PC-3 (cell line): ENCODE data around the gene SEC23A. TPM values are rescaled to one million over a fixed set of nuclear protein-coding genes. Genes with fewer than 3 reads are reported as not detected.

ENCODE experiments used
- ATAC-seq: fragments of 200-7000 bp; cut with Tn5 transposase; 2 replicates; pipeline ENCODE4 v1.9.1; 2020; ENCODE audit warnings: mild to moderate bottlenecking, moderate library complexity
- BruUV-seq: library from RNA; stranded (reverse); fragments of 400-500 nt; replicated peaks from 2 replicates; lab custom pipeline; 2021; lab: Mats Ljungman, UMichigan
- CTCF ChIA-PET: fragments of 300-600 bp; sonication (Branson Sonifier 250); formaldehyde crosslinking; loops from one replicate; lab custom pipeline; 2022; ENCODE audit warnings: antibody characterized with exemption; lab: Charles Lee
- POLR2A ChIA-PET: fragments of 300-600 bp; sonication (Branson Sonifier 250); formaldehyde crosslinking; loops from one replicate; lab custom pipeline; 2022; ENCODE audit warnings: antibody characterized with exemption; ENCODE audit not compliant: unreplicated experiment; lab: Charles Lee
- DNase-seq: peaks from one replicate; pipeline ENCODE4 v3.0.0-alpha.2; 2015
- H2AFZ ChIP-seq: fragments of 300-600 bp; sonication (generic); 2 replicates; pipeline ENCODE4 v1.6.0; 2016; ENCODE audit warnings: antibody characterized with exemption, low read length
- H3F3A ChIP-seq: fragments of 300-600 bp; sonication (generic); one replicate; pipeline ENCODE4 v1.6.0; 2017; ENCODE audit warnings: antibody characterized with exemption, low read length, control low read depth, mild to moderate bottlenecking; ENCODE audit not compliant: unreplicated experiment
- H3K27ac ChIP-seq: fragments of 300-600 bp; sonication (generic); 2 replicates; pipeline ENCODE4 v1.5.1; 2016; ENCODE audit warnings: mild to moderate bottlenecking, low read length
- H3K27me3 ChIP-seq: fragments of 300-600 bp; sonication (generic); 2 replicates; pipeline ENCODE4 v1.6.1; 2016; ENCODE audit warnings: low read length, mixed read lengths
- H3K36me3 ChIP-seq: fragments of 300-600 bp; sonication (generic); 2 replicates; pipeline ENCODE4 v1.6.1; 2016; ENCODE audit warnings: low read depth, mixed run types, low read length, mixed read lengths
- H3K4me1 ChIP-seq: fragments of 300-600 bp; sonication (generic); 2 replicates; pipeline ENCODE4 v1.5.1; 2016; ENCODE audit warnings: low read length; ENCODE audit not compliant: insufficient read depth
- H3K4me2 ChIP-seq: fragments of 300-600 bp; sonication (generic); 2 replicates; pipeline ENCODE4 v1.6.0; 2016; ENCODE audit warnings: low read length
- H3K4me3 ChIP-seq: fragments of 300-600 bp; sonication (generic); 2 replicates; pipeline ENCODE4 v1.5.1; 2016; ENCODE audit warnings: mild to moderate bottlenecking, low read length, mixed read lengths
- H3K79me2 ChIP-seq: fragments of 300-600 bp; sonication (generic); 2 replicates; pipeline ENCODE4 v1.6.1; 2017; ENCODE audit warnings: low read length, mixed read lengths
- H3K9ac ChIP-seq: fragments of 300-600 bp; sonication (generic); 2 replicates; pipeline ENCODE4 v1.6.0; 2016; ENCODE audit warnings: mild to moderate bottlenecking, low read length
- H3K9me2 ChIP-seq: fragments of 300-600 bp; sonication (generic); replicated peaks from 2 replicates; pipeline ENCODE4 v1.6.1; 2016; ENCODE audit warnings: mixed run types, low read length, mixed read lengths
- H3K9me3 ChIP-seq: fragments of 300-600 bp; sonication (generic); 2 replicates; pipeline ENCODE4 v1.6.1; 2016; ENCODE audit warnings: low read length, mixed read lengths
- H4K20me1 ChIP-seq: fragments of 300-600 bp; sonication (generic); 2 replicates; pipeline ENCODE4 v1.6.1; 2016; ENCODE audit warnings: low read length, mixed read lengths
- EZH2 ChIP-seq: fragments of 300-600 bp; sonication (generic); IDR thresholded peaks from one replicate; pipeline ENCODE4 v1.6.1; 2017; ENCODE audit warnings: antibody characterized with exemption, mild to moderate bottlenecking, low read length; ENCODE audit not compliant: unreplicated experiment
- EZH2phosphoT487 ChIP-seq: fragments of 300-600 bp; sonication (generic); IDR thresholded peaks from 2 replicates; pipeline ENCODE4 v1.6.1; 2018; ENCODE audit warnings: mild to moderate bottlenecking, antibody characterized with exemption, low read length, borderline replicate concordance
- intact Hi-C: fragments of 100-400 bp; cut with micrococcal nuclease; formaldehyde crosslinking; loops from 2 replicates; pipeline ENCODE4 v1.9.0; 2023
- total RNA-seq: library from RNA; depleted of rRNA; stranded (reverse); fragments of >200 nt; gene quantifications from 2 replicates; pipeline ENCODE4 v1.2.3, GENCODE V29; 2014
- TF ChIP-seq, protein P1 (sequence below): fragments of 300-600 bp; sonication (generic); conservative IDR thresholded peaks from 2 replicates; pipeline ENCODE4 v1.5.1; 2017; ENCODE audit warnings: antibody characterized with exemption, low read depth, mild to moderate bottlenecking, low read length

The SEC23A gene
- total RNA-seq, 1 experiment from 2014 or later, result 67.0 TPM

DNA sequence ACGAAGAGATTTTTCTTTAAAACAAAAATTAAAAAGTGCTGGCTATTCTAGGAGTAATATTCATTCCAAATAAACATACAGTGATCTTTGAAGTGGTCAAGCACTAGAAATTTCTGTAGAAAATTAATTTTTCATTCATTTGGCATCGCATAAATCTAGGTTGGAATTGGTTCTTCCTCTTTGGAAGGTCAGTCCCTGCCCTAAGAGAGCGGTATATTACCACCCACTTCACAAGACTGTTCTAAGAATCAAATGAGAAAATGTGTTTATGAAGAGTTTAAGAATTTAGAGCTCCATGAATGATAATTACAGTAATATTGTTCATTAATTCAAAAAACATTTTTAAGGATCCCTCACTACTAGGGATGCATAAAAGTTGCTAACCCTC lies 10.6 kb upstream of the SEC23A start:
- Histone ChIP-seq H3K27me3 (no peaks in the 10 kb centered on the region), H3K4me2 (peak overlapping the region; percentile 97), H3K9me2 (no peaks in the 10 kb centered on the region), H2AFZ (peak overlapping the region; percentile 95), H3K27ac (peak overlapping the region; percentile 56), H4K20me1 (no peaks in the 10 kb centered on the region), H3F3A (no peaks in the 10 kb centered on the region), H3K79me2 (peaks cover 22% of the 10 kb centered on the region), H3K36me3 (peaks cover 3% of the 10 kb centered on the region; the same call in 1 of the 2 replicates), H3K4me3 (peak overlapping the region; percentile 90), H3K4me1 (peaks cover 15% of the 10 kb centered on the region), H3K9me3 (no peaks in the 10 kb centered on the region), H3K9ac (peak overlapping the region; percentile 77)
- ChIA-PET POLR2A (interaction anchor here (0.6 to 1.9 kb wide), 5 partner anchors 9 to 176 kb away, joined by 5 to 17 read pairs (median 7); partner anchors contain the start of genes SEC23A and TRAPPC6B), CTCF (interaction anchor here (0.5 to 1.0 kb wide), 3 partner anchors 53 to 108 kb away, joined by 3 to 6 read pairs (median 3); partner anchors contain the start of gene TRAPPC6B)
- BruUV-seq, result TSS peak; percentile 92
- intact Hi-C loops, result loop anchor here (2.0 kb wide), 2 partner anchors 57 to 313 kb away; partner anchors contain the start of gene TRAPPC6B
- TF ChIP-seq, protein P1, sequence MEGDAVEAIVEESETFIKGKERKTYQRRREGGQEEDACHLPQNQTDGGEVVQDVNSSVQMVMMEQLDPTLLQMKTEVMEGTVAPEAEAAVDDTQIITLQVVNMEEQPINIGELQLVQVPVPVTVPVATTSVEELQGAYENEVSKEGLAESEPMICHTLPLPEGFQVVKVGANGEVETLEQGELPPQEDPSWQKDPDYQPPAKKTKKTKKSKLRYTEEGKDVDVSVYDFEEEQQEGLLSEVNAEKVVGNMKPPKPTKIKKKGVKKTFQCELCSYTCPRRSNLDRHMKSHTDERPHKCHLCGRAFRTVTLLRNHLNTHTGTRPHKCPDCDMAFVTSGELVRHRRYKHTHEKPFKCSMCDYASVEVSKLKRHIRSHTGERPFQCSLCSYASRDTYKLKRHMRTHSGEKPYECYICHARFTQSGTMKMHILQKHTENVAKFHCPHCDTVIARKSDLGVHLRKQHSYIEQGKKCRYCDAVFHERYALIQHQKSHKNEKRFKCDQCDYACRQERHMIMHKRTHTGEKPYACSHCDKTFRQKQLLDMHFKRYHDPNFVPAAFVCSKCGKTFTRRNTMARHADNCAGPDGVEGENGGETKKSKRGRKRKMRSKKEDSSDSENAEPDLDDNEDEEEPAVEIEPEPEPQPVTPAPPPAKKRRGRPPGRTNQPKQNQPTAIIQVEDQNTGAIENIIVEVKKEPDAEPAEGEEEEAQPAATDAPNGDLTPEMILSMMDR, result no peak
- TF ChIP-seq EZH2phosphoT487, result no peak
- TF ChIP-seq EZH2, result no peak
- ATAC-seq, result peak; percentile 20
- no peak for DNase-seq

DNA sequence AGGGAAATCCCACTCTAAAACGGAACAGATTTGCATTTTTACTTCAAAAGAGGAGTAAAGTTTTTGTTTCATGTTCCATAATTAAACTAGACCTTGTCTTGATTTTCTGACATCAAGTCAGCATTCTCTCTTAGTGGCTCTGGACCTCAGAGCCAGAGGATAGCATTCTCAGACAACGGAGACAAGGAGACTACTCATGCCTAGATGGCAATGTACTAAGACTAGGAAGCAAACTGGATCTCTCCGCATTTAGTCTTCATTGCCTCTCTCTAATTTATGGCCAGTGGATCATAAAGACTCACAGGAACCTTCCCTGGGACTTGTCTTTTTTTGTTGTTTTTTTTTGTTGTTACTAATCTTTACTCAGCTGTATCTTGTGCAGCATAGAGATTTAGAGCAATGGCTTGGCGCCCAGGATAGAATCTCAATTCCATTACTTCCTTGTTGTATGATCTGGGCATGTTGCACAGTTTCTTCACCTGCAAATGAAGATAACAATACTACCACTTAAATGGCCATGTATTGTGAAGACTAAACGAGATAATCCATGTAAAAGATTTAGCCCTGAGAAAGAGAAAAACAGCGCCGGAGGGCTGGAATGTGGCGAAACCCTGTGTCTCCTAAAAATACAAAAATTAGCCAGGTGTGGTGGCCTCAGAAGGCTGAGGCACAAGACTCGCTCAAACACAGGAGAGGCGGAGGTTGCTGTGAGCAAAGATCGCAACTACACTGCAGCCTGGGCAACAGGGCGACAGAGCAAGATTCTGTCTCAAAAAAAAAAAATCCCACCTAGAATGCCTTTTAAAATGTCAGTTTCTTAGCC lies 7.1 kb upstream of the SEC23A start:
- no TSS peak for BruUV-seq
- no peak for DNase-seq
- H4K20me1 ChIP-seq, result no peaks in the 10 kb centered on the region
- CTCF ChIA-PET, result interaction anchor here (0.6 kb wide), 1 partner anchor 11 kb away, joined by 5 read pairs; no protein-coding TSS in a partner anchor
- POLR2A ChIA-PET, result no interaction called here
- H3K79me2 ChIP-seq, result peaks cover 9% of the 10 kb centered on the region
- peaks cover 4% of the 10 kb centered on the region for H3F3A ChIP-seq
- H2AFZ ChIP-seq, result peak overlapping the region; percentile 79
- no peak overlapping the region for H3K9ac ChIP-seq
- no peak for ATAC-seq
- intact Hi-C loops, result loop anchor here (5.0 to 10.0 kb wide), 2 partner anchors 122 to 185 kb away; partner anchors contain the start of gene MIA2
- H3K4me3 ChIP-seq, result peak overlapping the region; percentile 16; the same call in 1 of the 2 replicates
- TF ChIP-seq EZH2, result no peak
- TF ChIP-seq, protein P1, result no peak
- no peak for TF ChIP-seq EZH2phosphoT487
- no peaks in the 10 kb centered on the region for H3K27me3 ChIP-seq
- H3K4me1 ChIP-seq, result peaks cover 13% of the 10 kb centered on the region
- H3K27ac ChIP-seq, result no peak overlapping the region
- peak overlapping the region; percentile 59 for H3K4me2 ChIP-seq
- H3K9me3 ChIP-seq, result no peaks in the 10 kb centered on the region
- H3K9me2 ChIP-seq, result no peaks in the 10 kb centered on the region
- no peaks in the 10 kb centered on the region for H3K36me3 ChIP-seq
